Measurements from ENCODE around the gene ILRUN. TPM values are rescaled to one million over a fixed set of nuclear protein-coding genes. Genes with fewer than 3 reads are reported as not detected.
A peak's percentile ranks its signal among the peaks of the same experiment; 100 is the strongest.
"Not testable (repeated sequence)": the region's sequence is repeated elsewhere in the genome, so short reads cannot be mapped to it uniquely, and the experiment has no call there.

The ILRUN gene
- polyA plus RNA-seq, 3 donors = 6.2 to 19.3 (median 6.5) TPM

GRCh38 chr6:34656378-34657036 lies 40.1 kb downstream of the ILRUN start:
- H3K9me3 ChIP-seq (replicated peaks in 1 of 2; ENCODE audit: control insufficient read depth in 1 of 2, insufficient read depth in 1 of 2, low read length in 2 of 2) = no peaks in the 10 kb centered on the region
- Mint-ChIP-seq H3K27ac (peak overlapping the region; percentile 78 to 93 (median 87)), H3K4me3 (peak overlapping the region; percentile 35 to 65), H3K36me3 (peaks cover 17 to 24% of the 10 kb centered on the region in 2 donors), H3K27me3 (ENCODE audit: low read depth in 3 of 3) (peaks cover 0 to 2% (median 0%) of the 10 kb centered on the region in 3 donors), H3K9me3 (no peaks in the 10 kb centered on the region), H3K4me1 (peaks cover 48% of the 10 kb centered on the region)
- peak in 2 of 3 donors; percentile 30 to 55 for DNase-seq
- peak overlapping the region; percentile 27 for H2AFZ ChIP-seq (ENCODE audit: insufficient read depth, low read depth, low read length, poor library complexity, severe bottlenecking)
- 17% methylated on average over 1 of the region's 5 CpGs for WGBS (ENCODE audit: insufficient coverage)
- no peaks in the 10 kb centered on the region for H3K27me3 ChIP-seq (ENCODE audit: control insufficient read depth in 2 of 2, insufficient read depth in 2 of 2, low read length in 2 of 2)
- peak overlapping the region; percentile 74 for H3K4me2 ChIP-seq (replicated peaks; ENCODE audit: extremely low read depth, low read length, poor library complexity, severe bottlenecking)
- TF ChIP-seq CTCF (IDR thresholded peaks at IDR 0.05) = no peak
- peaks cover 96% of the 10 kb centered on the region for H3K79me2 ChIP-seq (ENCODE audit: insufficient read depth, low read length)
- no peak overlapping the region for H3K9ac ChIP-seq (ENCODE audit: insufficient read depth, low read length, poor library complexity, severe bottlenecking)
- H3K4me1 ChIP-seq (ENCODE audit: control insufficient read depth in 1 of 2, insufficient read depth in 2 of 2, low read length in 2 of 2) = peaks cover 36 to 47% of the 10 kb centered on the region in 2 donors
- peaks cover 16% of the 10 kb centered on the region for H4K20me1 ChIP-seq (ENCODE audit: insufficient read depth, low read length)
- intact Hi-C loops (cut with micrococcal nuclease) = loop anchor here in 1 of 2 donors (2.0 kb wide), 1 partner anchor 100 kb away; the partner anchor contains the start of gene SNRPC
- peaks cover 0 to 18% of the 10 kb centered on the region in 2 donors for H3K36me3 ChIP-seq (replicated peaks in 1 of 2; ENCODE audit: control insufficient read depth in 1 of 2, insufficient read depth in 2 of 2, low read length in 2 of 2)
- peak overlapping the region in 1 of 3 experiments; percentile 71 for H3K4me3 ChIP-seq (replicated peaks in 1 of 3; ENCODE audit: low read depth in 2 of 3, low read length in 3 of 3)
- H3K27ac ChIP-seq (ENCODE audit: low read depth in 1 of 2, low read length in 2 of 2) = peak overlapping the region; percentile 12 to 79

GRCh38 chr6:34655876-34656377 lies 40.6 kb downstream of the ILRUN start:
- Histone ChIP-seq H3K36me3 (replicated peaks in 1 of 2; ENCODE audit: control insufficient read depth in 1 of 2, insufficient read depth in 2 of 2, low read length in 2 of 2) (peaks cover 0 to 23% of the 10 kb centered on the region in 2 donors), H3K79me2 (ENCODE audit: insufficient read depth, low read length) (peaks cover 96% of the 10 kb centered on the region), H3K4me1 (ENCODE audit: control insufficient read depth in 1 of 2, insufficient read depth in 2 of 2, low read length in 2 of 2) (peaks cover 36 to 47% of the 10 kb centered on the region in 2 donors), H2AFZ (ENCODE audit: insufficient read depth, low read depth, low read length, poor library complexity, severe bottlenecking) (peak overlapping the region; percentile 27), H3K4me2 (replicated peaks; ENCODE audit: extremely low read depth, low read length, poor library complexity, severe bottlenecking) (peak overlapping the region; percentile 74), H3K27ac (ENCODE audit: low read depth in 1 of 2, low read length in 2 of 2) (peak overlapping the region in 1 of 2 donors; percentile 79), H3K4me3 (replicated peaks in 1 of 3; ENCODE audit: low read depth in 2 of 3, low read length in 3 of 3) (peak overlapping the region in 1 of 3 experiments; percentile 71), H4K20me1 (ENCODE audit: insufficient read depth, low read length) (peaks cover 20% of the 10 kb centered on the region)
- DNase-seq; H3K27me3 Mint-ChIP-seq (ENCODE audit: low read depth in 3 of 3); H3K9ac ChIP-seq (ENCODE audit: insufficient read depth, low read length, poor library complexity, severe bottlenecking); H3K9me3 ChIP-seq (replicated peaks in 1 of 2; ENCODE audit: control insufficient read depth in 1 of 2, insufficient read depth in 1 of 2, low read length in 2 of 2); H3K27me3 ChIP-seq (ENCODE audit: control insufficient read depth in 2 of 2, insufficient read depth in 2 of 2, low read length in 2 of 2); H3K9me3 Mint-ChIP-seq: not testable (repeated sequence)
- intact Hi-C loops (cut with micrococcal nuclease) = loop anchor here in 1 of 2 donors (2.0 kb wide), 1 partner anchor 101 kb away; the partner anchor contains the start of gene SNRPC
- peak overlapping the region; percentile 78 to 91 (median 86) for H3K27ac Mint-ChIP-seq
- peaks cover 21 to 24% of the 10 kb centered on the region in 2 donors for H3K36me3 Mint-ChIP-seq
- peak overlapping the region in 1 of 2 donors; percentile 45 for H3K4me3 Mint-ChIP-seq
- H3K4me1 Mint-ChIP-seq = peaks cover 46% of the 10 kb centered on the region
- WGBS (ENCODE audit: insufficient coverage) = 94% methylated on average over 8 of the region's 11 CpGs

Data from CD14-positive monocyte (primary cell).